ENCODE results near the gene CAPN5.

DNA sequence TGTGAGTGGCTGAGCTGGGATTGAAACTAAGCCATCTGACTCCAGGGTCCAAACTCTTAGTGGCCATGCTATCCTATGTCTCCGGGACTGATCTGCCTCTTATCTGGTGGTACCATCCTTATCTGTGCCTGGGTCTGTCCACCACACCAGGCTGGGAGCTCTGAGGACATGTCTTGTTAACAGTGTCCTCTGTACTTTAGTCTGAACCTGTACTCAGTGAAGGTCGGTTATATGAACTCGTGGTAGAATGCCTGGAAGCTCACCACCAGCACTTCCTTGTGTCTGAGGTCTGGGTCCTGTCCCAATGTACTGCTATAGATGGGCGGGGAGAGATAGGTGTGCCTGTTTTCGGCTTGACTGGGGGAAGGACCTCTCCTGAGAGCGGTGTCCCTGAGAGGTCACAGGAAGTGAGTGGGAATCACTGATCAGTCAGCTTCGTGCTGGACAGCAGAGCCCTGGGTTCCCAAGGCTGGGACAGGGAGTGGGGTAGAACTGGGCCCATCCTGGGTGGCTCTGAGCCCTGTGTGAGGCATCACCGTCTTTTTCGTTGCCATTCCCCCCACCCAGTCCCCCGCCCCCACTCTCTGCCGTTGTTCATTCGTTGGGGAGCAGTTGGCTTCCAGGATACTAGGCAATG, 70.1 kb downstream of the CAPN5 start:
- TF ChIP-seq, protein P1, sequence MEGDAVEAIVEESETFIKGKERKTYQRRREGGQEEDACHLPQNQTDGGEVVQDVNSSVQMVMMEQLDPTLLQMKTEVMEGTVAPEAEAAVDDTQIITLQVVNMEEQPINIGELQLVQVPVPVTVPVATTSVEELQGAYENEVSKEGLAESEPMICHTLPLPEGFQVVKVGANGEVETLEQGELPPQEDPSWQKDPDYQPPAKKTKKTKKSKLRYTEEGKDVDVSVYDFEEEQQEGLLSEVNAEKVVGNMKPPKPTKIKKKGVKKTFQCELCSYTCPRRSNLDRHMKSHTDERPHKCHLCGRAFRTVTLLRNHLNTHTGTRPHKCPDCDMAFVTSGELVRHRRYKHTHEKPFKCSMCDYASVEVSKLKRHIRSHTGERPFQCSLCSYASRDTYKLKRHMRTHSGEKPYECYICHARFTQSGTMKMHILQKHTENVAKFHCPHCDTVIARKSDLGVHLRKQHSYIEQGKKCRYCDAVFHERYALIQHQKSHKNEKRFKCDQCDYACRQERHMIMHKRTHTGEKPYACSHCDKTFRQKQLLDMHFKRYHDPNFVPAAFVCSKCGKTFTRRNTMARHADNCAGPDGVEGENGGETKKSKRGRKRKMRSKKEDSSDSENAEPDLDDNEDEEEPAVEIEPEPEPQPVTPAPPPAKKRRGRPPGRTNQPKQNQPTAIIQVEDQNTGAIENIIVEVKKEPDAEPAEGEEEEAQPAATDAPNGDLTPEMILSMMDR (IDR thresholded peaks at IDR 0.05) = no peak
- TF ChIP-seq ZFX (IDR thresholded peaks at IDR 0.05; ENCODE audit: borderline replicate concordance) = no peak
